H9 (cell line): Measurements from ENCODE around the gene CNOT4. TPM values are rescaled to one million over a fixed set of nuclear protein-coding genes. Genes with fewer than 3 reads are reported as not detected.

Source experiments
- DNase-seq: peaks from one replicate; pipeline ENCODE4 v3.0.0-alpha.2; 2017
- H2AFZ ChIP-seq: one replicate; pipeline ENCODE4 v1.6.1; 2013; ENCODE audit warnings: mild to moderate bottlenecking, low read length, control low read depth, moderate library complexity
- H2AK5ac ChIP-seq: 2 replicates; pipeline ENCODE4 v1.6.1; 2013; ENCODE audit warnings: low read length, control low read depth, mixed read lengths; ENCODE audit not compliant: insufficient read length
- H2BK120ac ChIP-seq: one replicate; pipeline ENCODE4 v1.6.1; 2013; ENCODE audit warnings: low read depth, mild to moderate bottlenecking, low read length, control low read depth, inconsistent platforms; ENCODE audit not compliant: poor library complexity, severe bottlenecking
- H2BK12ac ChIP-seq: 2 replicates; pipeline ENCODE4 v1.6.1; 2013; ENCODE audit warnings: low read length, control low read depth, mixed read lengths, low read depth; ENCODE audit not compliant: insufficient read length
- H2BK15ac ChIP-seq: 2 replicates; pipeline ENCODE4 v1.6.1; 2013; ENCODE audit warnings: low read depth, low read length, control low read depth
- H2BK20ac ChIP-seq: one replicate; pipeline ENCODE4 v1.6.1; 2013; ENCODE audit warnings: low read depth, mild to moderate bottlenecking, low read length, control low read depth, inconsistent platforms; ENCODE audit not compliant: poor library complexity, severe bottlenecking
- H2BK5ac ChIP-seq: 2 replicates; pipeline ENCODE4 v1.6.1; 2013; ENCODE audit warnings: low read length, control low read depth, mixed read lengths; ENCODE audit not compliant: insufficient read length
- H3K14ac ChIP-seq: 2 replicates; pipeline ENCODE4 v1.6.1; 2013; ENCODE audit warnings: low read length, control low read depth; ENCODE audit not compliant: insufficient read depth
- H3K18ac ChIP-seq: 2 replicates; pipeline ENCODE4 v1.6.1; 2013; ENCODE audit warnings: low read depth, mild to moderate bottlenecking, mixed read lengths, low read length, control low read depth; ENCODE audit not compliant: insufficient read length
- H3K23ac ChIP-seq: 2 replicates; pipeline ENCODE4 v1.6.1; 2013; ENCODE audit warnings: low read length, control low read depth, mixed read lengths, low read depth; ENCODE audit not compliant: insufficient read length
- H3K23me2 ChIP-seq: 2 replicates; pipeline ENCODE4 v1.6.1; 2013; ENCODE audit warnings: low read depth, mild to moderate bottlenecking, mixed read lengths, low read length, control low read depth; ENCODE audit not compliant: insufficient read length, poor library complexity, severe bottlenecking
- H3K27ac ChIP-seq: 2 replicates; pipeline ENCODE4 v1.5.1; 2013; ENCODE audit warnings: low read length, control low read depth, mixed read lengths, low read depth; ENCODE audit not compliant: insufficient read length
- H3K27me3 ChIP-seq: 2 replicates; pipeline ENCODE4 v1.6.1; 2013; ENCODE audit warnings: low read length, control low read depth, inconsistent platforms; ENCODE audit not compliant: insufficient read depth
- H3K4ac ChIP-seq: 2 replicates; pipeline ENCODE4 v1.6.1; 2013; ENCODE audit warnings: low read depth, mild to moderate bottlenecking, control low read depth, inconsistent platforms, low read length, moderate library complexity
- H3K4me1 ChIP-seq: 2 replicates; pipeline ENCODE4 v1.6.1; 2013; ENCODE audit warnings: low read length, control low read depth, inconsistent platforms; ENCODE audit not compliant: insufficient read depth
- H3K4me2 ChIP-seq: 2 replicates; pipeline ENCODE4 v1.6.1; 2013; ENCODE audit warnings: low read length, control low read depth, mixed read lengths; ENCODE audit not compliant: insufficient read length, insufficient read depth
- H3K56ac ChIP-seq: 2 replicates; pipeline ENCODE4 v1.6.1; 2013; ENCODE audit warnings: low read depth, mild to moderate bottlenecking, mixed read lengths, low read length, control low read depth; ENCODE audit not compliant: insufficient read length
- H3K79me1 ChIP-seq: 2 replicates; pipeline ENCODE4 v1.6.1; 2013; ENCODE audit warnings: low read depth, mild to moderate bottlenecking, moderate library complexity, low read length, control low read depth, inconsistent platforms; ENCODE audit not compliant: insufficient read depth, poor library complexity, severe bottlenecking
- H3K79me2 ChIP-seq: 2 replicates; pipeline ENCODE4 v1.6.1; 2013; ENCODE audit warnings: low read length, control low read depth, inconsistent platforms; ENCODE audit not compliant: insufficient read depth
- H3K9ac ChIP-seq: 2 replicates; pipeline ENCODE4 v1.6.1; 2013; ENCODE audit warnings: low read length, control low read depth, mixed read lengths; ENCODE audit not compliant: insufficient read length; ENCODE audit errors: extremely low read depth
- H3K9me3 ChIP-seq: one replicate; pipeline ENCODE4 v1.6.1; 2013; ENCODE audit warnings: low read depth, low read length, inconsistent platforms; ENCODE audit not compliant: control insufficient read depth
- H3T11ph ChIP-seq: one replicate; pipeline ENCODE4 v1.6.1; 2013; ENCODE audit warnings: mild to moderate bottlenecking, low read length, control low read depth, inconsistent platforms
- H4K20me1 ChIP-seq: one replicate; pipeline ENCODE4 v1.6.1; 2013; ENCODE audit not compliant: control insufficient read depth, insufficient read length, insufficient read depth
- H4K5ac ChIP-seq: 2 replicates; pipeline ENCODE4 v1.6.1; 2013; ENCODE audit warnings: low read depth, mild to moderate bottlenecking, mixed read lengths, low read length, control low read depth; ENCODE audit not compliant: insufficient read length
- H4K8ac ChIP-seq: replicated peaks from 2 replicates; pipeline ENCODE4 v1.6.1; 2013; ENCODE audit warnings: low read length, control low read depth, mixed read lengths, low read depth; ENCODE audit not compliant: insufficient read length
- H4K91ac ChIP-seq: 2 replicates; pipeline ENCODE4 v1.6.1; 2013; ENCODE audit warnings: low read depth, mild to moderate bottlenecking, moderate library complexity, mixed read lengths, low read length, control low read depth; ENCODE audit not compliant: insufficient read length
- H3K27ac Mint-ChIP-seq, 3 experiments: 2 replicates in 2 of 3; 3 replicates in 1 of 3; pipeline ENCODE4 v1.8.0; 2020 to 2021; ENCODE audit warnings: mixed read lengths in 3 of 3, mild to moderate bottlenecking in 1 of 3, moderate library complexity in 1 of 3
- H3K27me3 Mint-ChIP-seq: 2 replicates; pipeline ENCODE4 v1.8.0; 2021; ENCODE audit warnings: low read depth, mild to moderate bottlenecking, moderate library complexity, mixed read lengths
- H3K36me3 Mint-ChIP-seq, 3 experiments: 2 replicates in 2 of 3; 3 replicates in 1 of 3; pipeline ENCODE4 v1.8.0; 2020 to 2021; ENCODE audit warnings: low read depth in 3 of 3, mixed read lengths in 3 of 3; ENCODE audit not compliant: insufficient read depth in 1 of 3
- H3K4me1 Mint-ChIP-seq, 2 experiments: 2 replicates each; pipeline ENCODE4 v1.8.0; 2020; ENCODE audit warnings: mixed read lengths in 2 of 2
- H3K4me3 Mint-ChIP-seq, 2 experiments: 2 replicates in 1 of 2; 3 replicates in 1 of 2; pipeline ENCODE4 v1.8.0; 2020 to 2021; ENCODE audit warnings: mild to moderate bottlenecking in 2 of 2, mixed read lengths in 2 of 2, moderate library complexity in 1 of 2
- H3K9me3 Mint-ChIP-seq, 2 experiments: 2 replicates in 1 of 2; 3 replicates in 1 of 2; pipeline ENCODE4 v1.8.0; 2020; ENCODE audit warnings: mild to moderate bottlenecking in 2 of 2, mixed read lengths in 2 of 2, moderate library complexity in 1 of 2
- CTCF ChIP-seq: fragments of 200-600 bp; sonication (generic); conservative IDR thresholded peaks from 3 replicates; pipeline ENCODE4 v1.8.0; 2021; ENCODE audit warnings: antibody characterized with exemption, mild to moderate bottlenecking
- WGBS: extraction: QIAGEN DNeasy Blood & Tissue Kit; methylation state at CpG from one replicate; pipeline ENCODE4 v1.1.7; 2013; ENCODE audit warnings: missing lambda C conversion rate, low lambda C conversion rate, mixed read lengths; ENCODE audit not compliant: insufficient read length; ENCODE audit errors: extremely low coverage; 5-methylcytosine and 5-hydroxymethylcytosine counted together
- total RNA-seq: library from RNA; stranded (reverse); gene quantifications from 2 replicates; pipeline ENCODE4 v1.2.1, GENCODE V29; 2021

Gene CNOT4
- total RNA-seq, 1 experiment from 2014 or later, result 27.4 TPM

GRCh38 chr7:135335628-135336139 is 174.2 kb downstream of the CNOT4 start:
- Histone ChIP-seq H2BK12ac (no peak overlapping the region), H3K9ac (no peak overlapping the region), H3K23ac (no peak overlapping the region), H3K27ac (no peak overlapping the region), H3K23me2 (no peaks in the 10 kb centered on the region), H4K8ac (no peak overlapping the region), H3K4me2 (no peak overlapping the region), H2BK20ac (no peak overlapping the region), H4K5ac (no peak overlapping the region), H3K4me1 (no peaks in the 10 kb centered on the region; the same call in 1 of the 2 replicates), H3K79me1 (no peaks in the 10 kb centered on the region), H2BK5ac (no peak overlapping the region), H3K9me3 (no peaks in the 10 kb centered on the region), H2AK5ac (no peak overlapping the region), H3K79me2 (no peaks in the 10 kb centered on the region), H3T11ph (no peak overlapping the region), H3K18ac (no peak overlapping the region), H2AFZ (no peak overlapping the region), H4K20me1 (no peaks in the 10 kb centered on the region), H2BK120ac (no peak overlapping the region), H3K56ac (no peak overlapping the region), H4K91ac (no peak overlapping the region), H3K14ac (no peak overlapping the region), H2BK15ac (no peak overlapping the region), H3K4ac (no peak overlapping the region), H3K27me3 (no peaks in the 10 kb centered on the region)
- peak; percentile 93 for TF ChIP-seq CTCF
- DNase-seq, result peak; percentile 98
- Mint-ChIP-seq H3K36me3 (no peaks in the 10 kb centered on the region), H3K27ac (no peak overlapping the region), H3K27me3 (peaks cover 4% of the 10 kb centered on the region), H3K4me1 (peaks cover 5 to 6% of the 10 kb centered on the region in 2 experiments), H3K9me3 (peaks cover 3 to 4% of the 10 kb centered on the region in 2 experiments; a peak in 4 of 5 replicates), H3K4me3 (no peak overlapping the region)
- WGBS, result no CpG with 5 or more reads among the region's 9 CpGs
